ENCODE results near the gene BRAF.
"Not testable (repeated sequence)": the region's sequence is repeated elsewhere in the genome, so short reads cannot be mapped to it uniquely, and the experiment has no call there.

Gene BRAF

DNA sequence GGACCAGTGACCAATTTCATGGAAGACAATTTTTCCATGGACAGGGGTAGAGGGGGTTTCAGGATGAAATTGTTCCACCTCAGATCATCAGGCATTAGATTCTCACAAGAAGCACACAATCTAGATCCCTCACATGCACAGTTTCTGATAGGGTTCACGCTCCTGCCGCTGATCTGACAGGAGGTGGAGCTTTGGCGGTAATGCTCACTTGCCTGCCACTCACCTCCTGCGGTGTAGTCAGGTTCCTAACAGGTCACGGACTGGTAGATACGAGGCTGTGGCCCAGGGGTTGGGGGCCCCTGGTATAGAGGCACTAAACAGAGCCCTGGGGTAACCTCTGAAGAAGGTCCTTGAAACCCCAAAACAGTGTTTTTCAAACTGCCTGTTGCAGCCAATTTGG lies 6.5 kb downstream of the BRAF start:
- DNase-seq (ENCODE audit: low spot score), result no peak

DNA sequence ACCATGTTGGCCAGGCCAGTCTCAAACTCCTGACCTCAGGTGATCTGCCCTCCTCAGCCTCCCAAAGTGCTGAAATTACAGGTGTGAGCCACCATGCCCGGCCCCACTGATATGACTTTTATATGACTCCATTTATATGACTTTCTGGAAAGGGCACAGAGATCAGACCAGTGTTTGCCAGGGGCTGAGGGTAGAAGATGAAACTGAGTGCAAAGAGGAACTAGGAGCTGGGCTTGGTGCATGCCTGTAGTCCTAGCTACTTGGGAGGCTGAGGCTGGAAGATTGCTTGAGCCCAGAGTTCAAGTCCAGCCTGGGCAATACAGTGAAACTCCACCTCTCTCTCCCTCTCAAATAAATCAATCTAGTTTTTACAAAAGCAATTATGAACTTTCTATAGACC lies 7.5 kb downstream of the BRAF start:
- DNase-seq (ENCODE audit: low spot score), result no peak

DNA sequence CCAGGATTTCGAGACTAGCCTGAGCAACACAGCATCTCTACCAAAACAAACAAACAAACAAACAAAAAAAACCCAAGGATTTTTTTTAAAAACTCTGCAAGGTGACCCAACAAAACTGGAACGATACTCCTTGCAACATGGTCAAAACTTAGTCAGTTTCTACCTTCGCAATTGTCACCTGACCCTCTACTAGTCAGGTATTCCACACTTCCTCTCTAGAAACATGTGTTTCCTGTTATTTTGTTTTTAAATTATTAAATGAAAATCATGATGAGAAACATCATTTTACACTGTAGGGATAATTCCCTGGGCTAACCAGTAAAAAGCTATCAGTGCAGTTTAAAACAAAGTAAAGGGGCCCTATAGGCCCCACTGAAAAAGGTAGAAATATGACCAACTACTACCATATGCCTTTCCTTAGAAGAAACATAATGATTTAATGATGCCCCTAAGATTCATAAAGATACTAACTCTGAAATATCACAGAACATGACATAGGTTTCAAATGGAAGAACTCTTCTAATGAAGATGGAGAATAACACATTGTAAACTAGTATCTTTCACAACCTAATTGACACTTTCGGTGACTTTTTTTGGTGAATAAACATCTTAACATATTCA lies 8.7 kb downstream of the BRAF start:
- no peak for DNase-seq (ENCODE audit: low spot score)

DNA sequence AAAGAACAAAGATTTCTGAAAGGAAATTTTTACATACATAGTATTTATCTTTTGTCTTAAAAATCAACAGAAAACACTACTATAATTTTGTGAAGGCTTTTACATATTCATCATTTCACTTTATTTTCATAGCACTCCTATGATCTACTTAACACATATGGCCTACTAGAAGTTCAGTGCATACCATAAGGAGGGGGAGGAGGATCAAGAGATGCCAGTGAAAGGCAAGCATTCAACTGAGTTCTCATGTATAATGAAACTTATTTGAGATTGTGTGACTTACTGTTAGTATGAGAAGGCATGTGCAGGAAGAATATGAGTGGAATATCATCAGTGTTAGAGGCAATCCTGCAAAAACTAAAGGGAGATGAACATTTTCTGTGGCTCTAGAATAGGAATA lies 10.6 kb downstream of the BRAF start:
- no peak for DNase-seq (ENCODE audit: low spot score)

- DNase-seq (ENCODE audit: low spot score), result not testable (repeated sequence)
Measured at GRCh38 chr7:140913596-140913928, 11.2 kb downstream of the BRAF start.

GRCh38 chr7:140911746-140912145 lies 13.0 kb downstream of the BRAF start:
- no peak for DNase-seq (ENCODE audit: low spot score)

DNA sequence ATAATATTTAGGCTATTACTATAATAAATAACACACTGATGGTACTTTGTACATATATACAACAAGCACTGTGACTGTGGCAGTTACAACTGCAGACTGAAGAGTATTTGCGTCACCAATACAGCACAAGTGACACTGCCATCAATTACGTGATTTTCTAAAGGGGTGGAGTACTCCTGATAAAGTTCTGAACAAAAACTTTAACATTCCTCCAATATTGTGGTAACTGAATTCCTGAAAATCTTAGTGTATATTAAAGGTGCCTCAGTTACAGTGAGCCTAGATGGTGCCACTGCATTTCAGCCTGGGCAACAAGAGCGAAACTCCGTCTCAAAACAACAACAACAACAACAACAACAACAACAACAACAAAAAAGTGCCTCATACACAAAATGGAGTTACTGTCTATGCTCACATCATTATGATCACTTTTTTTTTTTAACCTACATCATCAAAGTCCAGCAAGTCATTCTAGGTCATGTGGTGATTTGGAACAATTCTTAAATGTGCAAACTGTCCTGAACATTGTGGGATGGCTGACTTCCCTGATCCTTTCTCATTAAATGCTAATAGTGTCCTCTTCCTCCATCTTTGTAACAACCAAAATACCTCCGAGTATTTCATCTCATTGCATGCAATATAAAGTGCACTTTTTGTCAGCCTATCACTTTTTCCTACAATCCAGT lies 15.1 kb downstream of the BRAF start:
- DNase-seq (ENCODE audit: low spot score), result no peak

GRCh38 chr7:140908361-140908760 lies 16.4 kb downstream of the BRAF start:
- no peak for DNase-seq (ENCODE audit: low spot score)

- no peak for DNase-seq (ENCODE audit: low spot score)
Measured at GRCh38 chr7:140903741-140904480, 20.8 kb downstream of the BRAF start.

DNA sequence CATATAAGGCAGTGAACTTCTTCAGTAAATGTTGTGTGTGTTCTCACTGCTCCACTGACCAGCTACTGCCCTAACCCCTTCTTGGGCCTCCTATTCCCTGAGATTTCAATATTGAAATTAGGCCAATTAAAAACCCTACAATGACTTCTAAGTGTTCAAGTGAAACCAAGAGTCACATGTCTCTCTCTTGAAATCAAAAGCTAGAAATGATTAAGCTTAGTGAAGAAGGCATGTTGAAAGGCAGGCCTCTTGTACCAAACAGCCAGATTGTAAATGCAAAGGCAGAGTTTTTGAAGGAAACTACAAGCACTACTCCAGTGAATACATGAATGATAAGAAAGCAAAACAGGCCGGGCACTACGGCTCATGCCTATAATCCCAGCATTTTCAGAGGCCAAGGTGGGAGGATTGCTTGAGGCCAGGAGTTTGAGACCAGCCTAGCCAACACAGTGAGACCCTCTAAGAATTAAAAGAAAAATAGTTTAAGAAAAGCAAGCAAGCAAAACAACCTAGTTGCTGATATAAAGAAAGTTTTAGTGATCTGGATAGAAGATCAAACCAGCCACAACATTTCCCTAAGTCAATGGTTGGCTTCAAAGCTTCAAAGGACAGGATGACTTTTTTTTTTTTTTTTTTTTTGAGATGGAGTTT lies 22.3 kb downstream of the BRAF start:
- DNase-seq (ENCODE audit: low spot score), result no peak

GRCh38 chr7:140901941-140902302 lies 22.8 kb downstream of the BRAF start:
- no peak for DNase-seq (ENCODE audit: low spot score)

DNA sequence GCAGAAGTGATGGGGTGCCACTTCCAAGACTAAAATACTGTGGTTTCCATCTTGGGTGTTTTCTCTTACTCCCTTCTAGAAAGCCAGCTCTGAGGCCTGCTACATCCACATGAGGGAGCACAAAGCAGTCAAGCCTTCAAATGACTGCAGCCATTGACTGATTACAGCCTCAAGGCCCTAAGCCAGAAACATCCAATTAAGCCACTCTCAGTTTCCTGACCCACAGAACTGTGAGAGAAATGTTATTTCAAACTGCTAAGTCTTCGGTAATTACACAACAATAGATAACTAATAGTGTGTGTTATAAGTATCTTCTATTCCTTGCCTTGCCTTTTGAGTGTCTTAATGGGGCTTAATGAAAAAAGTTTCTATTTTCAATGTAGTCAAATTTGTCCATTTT lies 24.8 kb downstream of the BRAF start:
- DNase-seq (ENCODE audit: low spot score), result peak; percentile 72

GRCh38 chr7:140898786-140899536 lies 25.8 kb downstream of the BRAF start:
- no peak for DNase-seq (ENCODE audit: low spot score)

GRCh38 chr7:140896996-140897395 lies 27.7 kb downstream of the BRAF start:
- no peak for DNase-seq (ENCODE audit: low spot score)

DNA sequence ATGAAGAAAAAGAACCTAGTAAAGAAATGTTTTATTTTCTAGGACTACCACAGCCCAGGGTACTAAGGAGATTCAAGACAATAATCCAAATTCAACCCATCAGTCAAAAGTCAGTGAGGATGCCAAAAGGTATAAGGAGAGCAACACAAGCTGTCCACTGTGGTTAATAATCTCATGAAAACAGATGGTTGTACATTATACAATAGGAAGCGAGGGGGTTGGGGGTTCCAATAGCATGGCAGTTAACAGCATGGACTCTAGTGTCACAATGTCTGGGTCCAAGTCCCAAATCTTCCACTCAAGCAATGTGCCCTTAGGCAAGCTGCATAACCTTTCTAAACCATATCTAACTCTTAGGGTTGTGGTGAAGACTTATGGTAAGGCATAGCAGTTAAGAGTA lies 35.1 kb downstream of the BRAF start:
- no peak for DNase-seq (ENCODE audit: low spot score)

DNA sequence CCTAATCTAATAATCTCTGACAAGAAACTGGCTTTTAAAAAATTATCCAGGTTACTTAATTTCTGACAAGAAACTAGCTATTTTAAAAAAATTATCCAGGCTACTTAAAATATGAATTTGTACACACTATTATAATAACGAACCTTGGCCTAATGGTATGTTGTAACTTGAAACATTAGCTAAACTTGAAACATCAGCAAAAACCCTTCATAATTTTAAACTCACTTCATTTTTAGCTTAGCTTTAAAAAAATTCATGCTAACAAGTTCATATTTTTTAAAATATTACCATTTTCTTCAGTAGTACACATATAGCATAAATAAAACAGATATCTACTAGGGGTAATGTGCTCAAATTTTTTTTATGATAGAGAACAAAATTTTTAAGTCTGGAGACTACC lies 35.6 kb downstream of the BRAF start:
- no peak for DNase-seq (ENCODE audit: low spot score)

GRCh38 chr7:140888087-140888486 lies 36.6 kb downstream of the BRAF start:
- no peak for DNase-seq (ENCODE audit: low spot score)

DNA sequence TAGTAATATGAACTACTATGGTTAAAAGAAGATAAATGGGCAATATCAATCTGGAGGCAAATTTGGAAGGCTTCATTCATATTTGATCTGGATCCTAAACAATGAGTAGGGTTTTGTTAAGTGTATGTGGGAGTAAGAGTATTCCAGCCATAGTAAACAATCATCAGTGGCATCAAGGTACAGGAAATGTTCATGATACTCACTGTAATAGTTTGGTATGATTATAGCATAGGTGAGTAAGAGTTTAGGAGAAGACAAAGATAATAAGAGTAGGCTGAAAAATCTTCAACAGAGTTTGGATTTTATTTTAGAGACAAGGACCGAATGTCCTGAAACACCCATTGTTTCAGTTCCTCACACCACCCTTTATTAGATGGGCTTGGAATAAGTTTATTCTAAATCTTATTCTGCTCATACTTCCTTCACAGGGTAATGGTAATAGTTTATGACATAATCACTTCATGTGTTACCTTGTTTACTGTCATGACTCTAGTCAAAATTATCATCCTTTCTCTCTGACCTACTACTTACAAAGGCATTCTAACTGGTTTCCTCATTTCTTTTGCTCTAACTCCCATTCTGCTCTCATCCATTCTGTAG lies 38.9 kb downstream of the BRAF start:
- no peak for DNase-seq (ENCODE audit: low spot score)

DNA sequence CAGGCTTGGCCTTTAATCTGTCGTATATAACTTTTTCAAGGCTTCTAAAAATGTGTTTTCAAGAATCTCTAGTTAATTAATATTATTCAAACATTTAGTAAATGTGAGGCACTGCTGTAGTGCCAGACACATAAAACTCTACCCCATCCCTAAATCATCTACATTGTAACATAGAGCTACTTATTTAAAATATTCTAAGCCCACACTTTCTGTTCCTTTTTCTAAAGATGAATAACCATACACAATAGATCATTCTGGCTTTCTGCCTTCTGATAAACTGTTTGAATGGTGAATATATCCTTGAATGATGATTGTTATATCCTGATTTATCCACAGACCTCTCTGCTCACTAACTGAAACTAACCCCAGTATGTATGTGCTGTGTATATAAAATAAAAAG lies 41.4 kb downstream of the BRAF start:
- DNase-seq (ENCODE audit: low spot score), result no peak

- not testable (repeated sequence) for DNase-seq (ENCODE audit: low spot score)
Measured at GRCh38 chr7:140882834-140883233, 41.9 kb downstream of the BRAF start.

GRCh38 chr7:140881507-140882228 lies 43.1 kb downstream of the BRAF start:
- DNase-seq (ENCODE audit: low spot score), result no peak

- DNase-seq (ENCODE audit: low spot score), result no peak
Measured at GRCh38 chr7:140877249-140877524, 47.5 kb downstream of the BRAF start.
